ENCODE results near the gene CNTN1.

Gene CNTN1

GRCh38 chr12:40691913-40692764, at the start of gene CNTN1:
Gene CNTN1 (plus strand): TSS chr12:40692439.
- peak; percentile 83 for DNase-seq

- no peak for DNase-seq
Observed at GRCh38 chr12:40643506-40643905, 48.7 kb upstream of the CNTN1 start.

- DNase-seq: no peak
Observed at GRCh38 chr12:40643976-40644375, 48.3 kb upstream of the CNTN1 start.

- DNase-seq: no peak
Observed at GRCh38 chr12:40644708-40645107, 47.5 kb upstream of the CNTN1 start.

GRCh38 chr12:40645361-40645760, 46.9 kb upstream of the CNTN1 start:
- DNase-seq: no peak

- DNase-seq: no peak
Observed at GRCh38 chr12:40646456-40646855, 45.8 kb upstream of the CNTN1 start.

GRCh38 chr12:40646911-40647310, 45.3 kb upstream of the CNTN1 start:
- no peak for DNase-seq

- no peak for DNase-seq
Observed at GRCh38 chr12:40647651-40648050, 44.6 kb upstream of the CNTN1 start.

GRCh38 chr12:40648519-40648918, 43.7 kb upstream of the CNTN1 start:
- no peak for DNase-seq

GRCh38 chr12:40650038-40650704, 42.1 kb upstream of the CNTN1 start:
- DNase-seq: no peak

- DNase-seq: no peak
Observed at GRCh38 chr12:40655451-40655850, 36.8 kb upstream of the CNTN1 start.

- no peak for DNase-seq
Observed at GRCh38 chr12:40662366-40662765, 29.9 kb upstream of the CNTN1 start.

- DNase-seq: no peak
Observed at GRCh38 chr12:40663781-40664180, 28.5 kb upstream of the CNTN1 start.

- no peak for DNase-seq
Observed at GRCh38 chr12:40668099-40668529, 24.1 kb upstream of the CNTN1 start.

- no peak for DNase-seq
Observed at GRCh38 chr12:40672741-40673271, 19.4 kb upstream of the CNTN1 start.

GRCh38 chr12:40681148-40681547, 11.1 kb upstream of the CNTN1 start:
- no peak for DNase-seq

GRCh38 chr12:40684986-40685385, 7.3 kb upstream of the CNTN1 start:
- DNase-seq: no peak

- no peak for DNase-seq
Observed at GRCh38 chr12:40688085-40688725, 4.0 kb upstream of the CNTN1 start.

GRCh38 chr12:40689576-40689975, 2.7 kb upstream of the CNTN1 start:
- no peak for DNase-seq

GRCh38 chr12:40692765-40693206, 547 bp downstream of the CNTN1 start:
- DNase-seq: no peak

- peak; percentile 63 for DNase-seq
Observed at GRCh38 chr12:40693207-40693821, 1.1 kb downstream of the CNTN1 start.

- peak; percentile 96 for DNase-seq
Observed at GRCh38 chr12:40697566-40698259, 5.5 kb downstream of the CNTN1 start.
